ENCODE measurements around the gene MEDAG. TPM values are rescaled to one million over a fixed set of nuclear protein-coding genes. Genes with fewer than 3 reads are reported as not detected.
A peak's percentile ranks its signal among the peaks of the same experiment; 100 is the strongest.

MEDAG gene
- total RNA-seq, 1 donor from 2014 or later, result 7.5 TPM

DNA sequence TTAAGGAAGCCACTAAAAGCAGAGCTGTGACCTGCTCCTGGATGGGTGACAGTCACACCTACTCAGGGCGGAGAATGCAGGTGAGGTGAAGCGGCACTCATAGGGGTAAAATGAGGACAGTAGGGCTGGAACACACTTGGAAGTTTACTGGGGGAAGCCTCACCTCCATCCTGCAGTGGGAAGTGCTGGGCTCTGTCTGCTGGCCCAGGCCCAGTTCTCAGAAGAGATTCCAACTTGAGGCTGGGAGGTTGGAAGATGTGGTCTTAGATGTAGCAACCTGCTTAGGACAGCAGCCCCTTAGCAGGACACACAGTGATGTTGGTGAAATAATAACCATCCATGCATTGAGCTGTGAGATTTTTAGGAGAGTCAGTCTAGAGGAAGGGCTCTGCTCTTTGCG is 4.6 kb downstream of the MEDAG start:
- no peaks in the 10 kb centered on the region for H3K36me3 Mint-ChIP-seq
- no peak overlapping the region for H3K27ac Mint-ChIP-seq

DNA sequence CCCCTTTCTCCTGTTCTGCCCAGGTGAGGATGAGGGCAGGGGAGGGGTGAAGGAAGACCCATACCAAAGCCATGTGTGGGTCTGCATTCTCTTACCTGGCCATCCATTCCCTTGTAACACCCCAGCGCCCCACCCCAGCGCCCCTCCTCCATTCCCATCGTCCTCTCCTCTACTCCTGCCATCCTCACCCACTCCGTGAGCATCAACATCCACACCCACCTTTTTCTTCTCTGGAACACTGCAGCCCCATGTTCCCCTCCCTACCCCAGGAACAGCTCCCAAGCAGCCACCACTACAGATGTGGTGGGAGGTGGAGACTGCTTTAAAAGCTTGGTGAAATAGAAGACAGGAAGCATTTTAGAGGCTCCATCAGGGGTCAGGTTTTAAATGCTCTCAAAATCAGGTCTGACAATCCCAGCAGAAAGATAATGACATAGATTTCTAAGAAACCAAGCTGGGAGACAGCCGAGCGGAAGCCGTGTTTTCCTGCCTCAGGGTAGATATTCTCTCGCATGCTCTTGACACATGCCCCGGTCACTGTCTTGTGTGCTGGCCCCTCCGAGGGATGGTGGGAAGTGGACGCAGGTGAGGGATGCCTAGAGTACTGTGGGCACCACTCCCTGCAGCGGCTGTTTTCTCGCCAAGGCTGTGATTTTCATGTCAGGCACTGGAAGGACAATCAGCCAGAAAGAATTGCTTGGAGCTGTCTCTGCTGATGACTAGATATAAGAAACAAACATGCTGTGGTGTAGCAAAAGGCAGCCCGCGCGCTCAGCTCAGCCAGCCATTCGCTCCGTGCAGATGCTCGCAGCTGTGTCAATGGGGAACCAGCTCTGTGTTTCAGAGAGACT is 9.8 kb downstream of the MEDAG start:
- Mint-ChIP-seq H3K36me3 (no peaks in the 10 kb centered on the region), H3K27ac (peak overlapping the region; percentile 52), H3K4me3 (no peak overlapping the region), H3K4me1 (peaks cover 60% of the 10 kb centered on the region), H3K9me3 (no peaks in the 10 kb centered on the region), H3K27me3 (ENCODE audit: low read depth) (no peaks in the 10 kb centered on the region)
- TF ChIP-seq, protein P1, sequence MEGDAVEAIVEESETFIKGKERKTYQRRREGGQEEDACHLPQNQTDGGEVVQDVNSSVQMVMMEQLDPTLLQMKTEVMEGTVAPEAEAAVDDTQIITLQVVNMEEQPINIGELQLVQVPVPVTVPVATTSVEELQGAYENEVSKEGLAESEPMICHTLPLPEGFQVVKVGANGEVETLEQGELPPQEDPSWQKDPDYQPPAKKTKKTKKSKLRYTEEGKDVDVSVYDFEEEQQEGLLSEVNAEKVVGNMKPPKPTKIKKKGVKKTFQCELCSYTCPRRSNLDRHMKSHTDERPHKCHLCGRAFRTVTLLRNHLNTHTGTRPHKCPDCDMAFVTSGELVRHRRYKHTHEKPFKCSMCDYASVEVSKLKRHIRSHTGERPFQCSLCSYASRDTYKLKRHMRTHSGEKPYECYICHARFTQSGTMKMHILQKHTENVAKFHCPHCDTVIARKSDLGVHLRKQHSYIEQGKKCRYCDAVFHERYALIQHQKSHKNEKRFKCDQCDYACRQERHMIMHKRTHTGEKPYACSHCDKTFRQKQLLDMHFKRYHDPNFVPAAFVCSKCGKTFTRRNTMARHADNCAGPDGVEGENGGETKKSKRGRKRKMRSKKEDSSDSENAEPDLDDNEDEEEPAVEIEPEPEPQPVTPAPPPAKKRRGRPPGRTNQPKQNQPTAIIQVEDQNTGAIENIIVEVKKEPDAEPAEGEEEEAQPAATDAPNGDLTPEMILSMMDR (IDR thresholded peaks at IDR 0.05; ENCODE audit: unreplicated experiment), result no peak
- DNase-seq (ENCODE audit: low spot score in 2 of 2, unreplicated experiment in 2 of 2), result no peak

More for the DNA sequence above, 4.6 kb downstream of the MEDAG start:
- Mint-ChIP-seq H3K27me3 (ENCODE audit: low read depth) (peaks cover 1% of the 10 kb centered on the region), H3K9me3 (no peaks in the 10 kb centered on the region), H3K4me1 (peaks cover 67% of the 10 kb centered on the region), H3K4me3 (no peak overlapping the region)
- DNase-seq (ENCODE audit: low spot score in 2 of 2, unreplicated experiment in 2 of 2), result no peak
- TF ChIP-seq, protein P1 (IDR thresholded peaks at IDR 0.05; ENCODE audit: unreplicated experiment), result no peak

- no peak overlapping the region for H3K27ac Mint-ChIP-seq
Observed at GRCh38 chr13:30916991-30917390, 10.9 kb downstream of the MEDAG start.

DNA sequence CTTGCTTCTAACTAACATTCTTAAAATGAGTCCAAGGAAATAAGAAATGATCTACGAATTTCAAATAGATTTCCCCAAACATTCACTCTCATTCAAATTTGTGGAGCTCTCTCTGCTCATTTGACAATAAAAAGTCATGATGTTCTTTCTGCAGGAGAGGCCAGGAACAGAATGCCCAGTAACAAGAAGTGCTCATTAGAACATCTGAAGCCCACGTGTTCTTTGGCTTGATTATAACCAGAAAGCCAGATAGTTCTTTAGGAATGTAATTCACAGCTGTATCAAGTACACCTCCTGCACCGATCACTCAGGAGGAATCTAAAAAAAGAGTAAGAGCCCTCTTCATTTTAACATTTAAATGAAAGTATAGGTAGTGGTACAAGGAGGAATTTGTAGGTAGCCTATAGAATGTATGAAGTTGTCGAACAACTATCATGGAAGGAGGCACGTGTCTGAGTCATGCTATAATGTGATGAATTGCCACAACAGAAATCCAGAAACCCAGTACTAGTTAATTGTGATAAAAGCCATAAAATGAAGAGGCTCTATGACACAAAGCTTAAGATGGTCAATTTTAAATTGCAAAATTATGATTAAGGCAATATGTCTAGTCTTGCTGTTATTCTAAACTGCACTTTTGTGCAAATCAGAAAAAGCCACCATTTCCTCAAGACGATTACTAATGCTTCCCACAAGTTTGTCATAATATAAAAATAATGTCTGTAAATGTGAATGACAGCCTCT is 12.8 kb downstream of the MEDAG start:
- Mint-ChIP-seq H3K36me3 (peaks cover 3% of the 10 kb centered on the region), H3K27me3 (ENCODE audit: low read depth) (no peaks in the 10 kb centered on the region), H3K9me3 (no peaks in the 10 kb centered on the region), H3K27ac (no peak overlapping the region), H3K4me1 (peaks cover 58% of the 10 kb centered on the region), H3K4me3 (no peak overlapping the region)
- no peak for DNase-seq (ENCODE audit: low spot score in 2 of 2, unreplicated experiment in 2 of 2)
- TF ChIP-seq, protein P1 (IDR thresholded peaks at IDR 0.05; ENCODE audit: unreplicated experiment), result no peak

More at GRCh38 chr13:30916991-30917390, 10.9 kb downstream of the MEDAG start:
- Mint-ChIP-seq H3K27me3 (ENCODE audit: low read depth) (no peaks in the 10 kb centered on the region), H3K36me3 (peaks cover 3% of the 10 kb centered on the region), H3K9me3 (no peaks in the 10 kb centered on the region), H3K4me1 (peaks cover 60% of the 10 kb centered on the region), H3K4me3 (no peak overlapping the region)
- TF ChIP-seq, protein P1 (IDR thresholded peaks at IDR 0.05; ENCODE audit: unreplicated experiment), result no peak
- no peak for DNase-seq (ENCODE audit: low spot score in 2 of 2, unreplicated experiment in 2 of 2)

DNA sequence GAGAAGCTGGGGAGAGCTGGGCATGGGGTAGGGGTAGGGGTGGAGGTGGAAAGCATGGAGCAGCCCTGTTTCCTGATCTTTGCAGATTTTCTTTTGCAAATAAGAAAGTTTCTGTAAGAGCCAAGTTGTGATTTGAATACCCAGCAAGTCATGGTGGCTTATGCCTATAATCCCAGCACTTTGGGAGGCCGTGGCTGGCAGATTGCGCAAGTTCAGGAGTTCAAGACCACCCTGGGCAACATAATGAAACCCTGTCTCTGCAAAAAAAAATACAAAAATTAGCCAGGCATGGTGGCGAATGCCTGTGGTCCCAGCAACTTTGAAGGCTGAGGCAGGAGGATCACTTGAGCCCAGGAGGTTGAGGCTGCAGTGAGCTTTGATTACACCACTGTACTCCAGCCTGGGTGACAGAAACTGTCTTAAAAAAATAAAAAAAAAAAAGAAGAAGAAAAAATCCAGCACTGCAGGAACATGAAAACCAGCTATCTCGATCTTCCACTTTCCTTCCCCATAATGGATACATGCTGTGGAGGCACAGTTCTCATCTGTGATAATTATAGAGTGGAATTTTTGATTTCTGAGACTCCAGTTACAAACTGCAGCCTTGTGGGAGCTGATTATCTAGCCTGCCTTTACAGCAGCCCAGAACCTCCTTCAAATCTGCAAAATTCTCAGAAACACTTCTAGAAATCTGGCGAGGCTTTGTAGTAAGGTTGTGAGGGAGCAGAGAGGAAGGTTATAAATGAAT is 14.3 kb downstream of the MEDAG start:
- DNase-seq (ENCODE audit: low spot score in 2 of 2, unreplicated experiment in 2 of 2), result no peak
- TF ChIP-seq, protein P1 (IDR thresholded peaks at IDR 0.05; ENCODE audit: unreplicated experiment), result no peak
- H3K36me3 Mint-ChIP-seq, result peaks cover 3% of the 10 kb centered on the region
- peaks cover 57% of the 10 kb centered on the region for H3K4me1 Mint-ChIP-seq
- H3K4me3 Mint-ChIP-seq, result no peak overlapping the region
- no peaks in the 10 kb centered on the region for H3K9me3 Mint-ChIP-seq
- H3K27ac Mint-ChIP-seq, result peak overlapping the region; percentile 11
- H3K27me3 Mint-ChIP-seq (ENCODE audit: low read depth), result no peaks in the 10 kb centered on the region
